SK-N-SH (cell line): ENCODE data around the gene ZKSCAN5. TPM values are rescaled to one million over a fixed set of nuclear protein-coding genes. Genes with fewer than 3 reads are reported as not detected.

Source experiments
- CTCF ChIA-PET: fragments of 300-600, 350-600 bp; formaldehyde crosslinking; extraction: SDS; loops from one replicate; lab custom pipeline; 2021; lab: Yijun Ruan, JAX
- POLR2A ChIA-PET: fragments of 350-600 bp; sonication (Branson Sonifier 250); formaldehyde crosslinking; extraction: SDS; loops from one replicate; lab custom pipeline; 2020; ENCODE audit warnings: antibody characterized with exemption, inconsistent platforms; lab: Yijun Ruan, JAX
- DNase-seq: peaks from one replicate; pipeline ENCODE4 v3.0.0; 2012
- H2AFZ ChIP-seq: fragments of 200-600 bp; sonication (generic); 2 replicates; pipeline ENCODE4 v1.8.1; 2016; ENCODE audit warnings: antibody characterized with exemption, mild to moderate bottlenecking, low read depth
- H3F3A ChIP-seq: fragments of 200-600 bp; sonication (generic); replicated peaks from 2 replicates; pipeline ENCODE3; 2016; ENCODE audit warnings: antibody characterized with exemption, mild to moderate bottlenecking; ENCODE audit not compliant: insufficient read depth
- H3K27ac ChIP-seq, 2 experiments: fragments of 200-500 bp in 1 of 2; fragments of 200-600 bp in 1 of 2; sonication (Bioruptor generic) in 1 of 2; sonication (generic), shearing (Covaris generic) in 1 of 2; 2 replicates each; pipeline versions ENCODE4 v1.5.1 to v1.6.1; 2014 to 2016; ENCODE audit warnings: low read depth in 2 of 2, inconsistent platforms in 1 of 2, low read length in 1 of 2, mild to moderate bottlenecking in 1 of 2, mixed read lengths in 1 of 2
- H3K27me3 ChIP-seq: fragments of 200-600 bp; sonication (generic), shearing (Covaris generic); 2 replicates; pipeline ENCODE4 v1.6.1; 2016; ENCODE audit warnings: mixed run types; ENCODE audit not compliant: insufficient read depth
- H3K36me3 ChIP-seq, 2 experiments: fragments of 200-500 bp in 1 of 2; fragments of 200-600 bp in 1 of 2; sonication (Bioruptor generic) in 1 of 2; sonication (generic) in 1 of 2; replicated peaks in 1 of 2; 2 replicates each; pipeline versions ENCODE3 to v1.5.1; 2014 to 2016; ENCODE audit warnings: low read length in 1 of 2, mild to moderate bottlenecking in 1 of 2; ENCODE audit not compliant: insufficient read depth in 2 of 2, control insufficient read depth in 1 of 2
- H3K4me1 ChIP-seq, 2 experiments: fragments of 200-500 bp in 1 of 2; fragments of 200-600 bp in 1 of 2; sonication (Bioruptor generic) in 1 of 2; sonication (generic), shearing (Covaris generic) in 1 of 2; 2 replicates each; pipeline versions ENCODE4 v1.5.1 to v1.6.1; 2014 to 2016; ENCODE audit warnings: low read depth in 1 of 2, low read length in 1 of 2, mixed run types in 1 of 2; ENCODE audit not compliant: insufficient read depth in 2 of 2, control insufficient read depth in 1 of 2
- H3K4me2 ChIP-seq: fragments of 200-600 bp; sonication (generic), shearing (Covaris generic); 2 replicates; pipeline ENCODE4 v1.6.1; 2017; ENCODE audit warnings: mixed run types
- H3K4me3 ChIP-seq, 2 experiments: fragments of 200-500 bp in 1 of 2; fragments of 200-600 bp in 1 of 2; sonication (Bioruptor generic) in 1 of 2; sonication (generic), shearing (Covaris generic) in 1 of 2; 2 replicates each; pipeline versions ENCODE4 v1.5.1 to v1.8.1; 2014 to 2016; ENCODE audit warnings: low read depth in 2 of 2, inconsistent platforms in 1 of 2, low read length in 1 of 2, mild to moderate bottlenecking in 1 of 2, mixed read lengths in 1 of 2, moderate library complexity in 1 of 2
- H3K79me2 ChIP-seq: fragments of 200-600 bp; sonication (generic); 2 replicates; pipeline ENCODE4 v1.8.1; 2017; ENCODE audit warnings: mild to moderate bottlenecking; ENCODE audit not compliant: insufficient read depth
- H3K9ac ChIP-seq: fragments of 200-600 bp; sonication (generic); 2 replicates; pipeline ENCODE4 v1.6.1; 2017; ENCODE audit warnings: mixed run types
- H3K9me2 ChIP-seq: fragments of 200-600 bp; sonication (generic); 2 replicates; pipeline ENCODE4 v1.6.1; 2017; ENCODE audit warnings: mixed run types
- H3K9me3 ChIP-seq: fragments of 200-600 bp; sonication (generic); 2 replicates; pipeline ENCODE4 v1.6.1; 2017; ENCODE audit warnings: mixed run types, mild to moderate bottlenecking, moderate library complexity
- H4K20me1 ChIP-seq: fragments of 200-600 bp; sonication (generic); 2 replicates; pipeline ENCODE4 v1.6.1; 2017; ENCODE audit warnings: mild to moderate bottlenecking, mixed run types; ENCODE audit not compliant: insufficient read depth
- CHD2 ChIP-seq: fragments of 150-350 bp; IDR thresholded peaks from 2 replicates; pipeline ENCODE4 v1.6.1; 2018; ENCODE audit warnings: low read length; ENCODE audit not compliant: partially characterized antibody
- EZH2phosphoT487 ChIP-seq: fragments of 200-600 bp; sonication (generic); IDR thresholded peaks from 2 replicates; pipeline ENCODE4 v1.6.1; 2017; ENCODE audit warnings: low read depth, mixed run types, mild to moderate bottlenecking, antibody characterized with exemption, moderate library complexity, borderline replicate concordance
- FOXJ3 ChIP-seq: sonication (generic); formaldehyde crosslinking; IDR thresholded peaks from 2 replicates; pipeline ENCODE4 v1.5.1; 2020; ENCODE audit warnings: mild to moderate bottlenecking, missing genetic modification reagents
- FOXM1 ChIP-seq: IDR thresholded peaks from 2 replicates; pipeline ENCODE4 v1.4.0; 2012; ENCODE audit warnings: low read depth, mild to moderate bottlenecking
- GABPA ChIP-seq: IDR thresholded peaks from 2 replicates; pipeline ENCODE4 v1.4.0; 2012; ENCODE audit warnings: low read depth, mild to moderate bottlenecking
- JUND ChIP-seq: IDR thresholded peaks from 2 replicates; pipeline ENCODE4 v1.4.0; 2012
- MEF2A ChIP-seq: IDR thresholded peaks from 2 replicates; pipeline ENCODE4 v1.4.0; 2012; ENCODE audit warnings: low read depth, borderline replicate concordance
- MXI1 ChIP-seq: IDR thresholded peaks from 2 replicates; pipeline ENCODE4 v1.6.1; 2012; ENCODE audit warnings: mild to moderate bottlenecking, low read depth, low read length, improper control_type of control experiment
- NFIC ChIP-seq: IDR thresholded peaks from 2 replicates; pipeline ENCODE4 v1.4.0; 2012; ENCODE audit warnings: borderline replicate concordance
- NRF1 ChIP-seq: IDR thresholded peaks from 2 replicates; pipeline ENCODE4 v1.6.1; 2012; ENCODE audit warnings: low read depth, mild to moderate bottlenecking, low read length
- RCOR1 ChIP-seq: fragments of 150-350 bp; IDR thresholded peaks from 2 replicates; pipeline ENCODE4 v1.6.1; 2017; ENCODE audit warnings: antibody characterized with exemption, low read length
- REST ChIP-seq: IDR thresholded peaks from 2 replicates; pipeline ENCODE4 v1.6.1; 2012; ENCODE audit warnings: mild to moderate bottlenecking, low read depth, low read length, moderate library complexity
- RFX5 ChIP-seq: IDR thresholded peaks from 2 replicates; pipeline ENCODE4 v1.6.1; 2012; ENCODE audit warnings: mild to moderate bottlenecking, improper control_type of control experiment, low read length
- RXRA ChIP-seq: IDR thresholded peaks from 2 replicates; pipeline ENCODE4 v1.4.0; 2012; ENCODE audit warnings: low read depth, mild to moderate bottlenecking, borderline replicate concordance
- SIN3A ChIP-seq: IDR thresholded peaks from 2 replicates; pipeline ENCODE4 v1.6.1; 2012; ENCODE audit warnings: low read depth, mild to moderate bottlenecking, low read length, moderate library complexity, borderline replicate concordance
- SMC3 ChIP-seq: IDR thresholded peaks from 2 replicates; pipeline ENCODE4 v1.6.1; 2012; ENCODE audit warnings: low read depth, low read length, improper control_type of control experiment
- TCF12 ChIP-seq: IDR thresholded peaks from 2 replicates; pipeline ENCODE4 v1.4.0; 2012
- YY1 ChIP-seq: IDR thresholded peaks from 2 replicates; pipeline ENCODE4 v1.4.0; 2012; ENCODE audit warnings: low read depth, mild to moderate bottlenecking
- WGBS: methylation state at CpG from one replicate; pipeline ENCODE4 v1.1.6; 2017; ENCODE audit warnings: low lambda C conversion rate; 5-methylcytosine and 5-hydroxymethylcytosine counted together
- polyA plus RNA-seq, 3 experiments: library from polyadenylated mRNA; depleted of rRNA; stranded (reverse); fragments of >200 nt; gene quantifications; 2 replicates each; pipeline ENCODE4 v1.2.3, GENCODE V29; 2012
- TF ChIP-seq, protein P1 (sequence below): IDR thresholded peaks from 2 replicates; pipeline ENCODE4 v1.4.0; 2012; ENCODE audit warnings: low read depth, borderline replicate concordance
- TF ChIP-seq, protein P2 (sequence below): fragments of 150-350 bp; IDR thresholded peaks from 2 replicates; pipeline ENCODE4 v1.6.1; 2017; ENCODE audit warnings: antibody characterized with exemption, low read length, low read depth, borderline replicate concordance
- TF ChIP-seq, protein P3 (sequence below): IDR thresholded peaks from 2 replicates; pipeline ENCODE4 v1.4.0; 2012; ENCODE audit warnings: low read depth, borderline replicate concordance

The ZKSCAN5 gene
- polyA plus RNA-seq, 1 of the 3 experiments (the other 2 are of a cell fraction) = 7.5 TPM

- Histone ChIP-seq H3K9me2 (no peaks in the 10 kb centered on the region), H3K4me1 (no peaks in the 10 kb centered on the region), H3K9me3 (peaks cover 27% of the 10 kb centered on the region), H4K20me1 (no peaks in the 10 kb centered on the region), H3K9ac (no peak overlapping the region), H3K4me2 (no peak overlapping the region), H3F3A (no peaks in the 10 kb centered on the region), H3K4me3 (peak overlapping the region in 1 of 2 experiments; percentile 17; a peak in 1 of 4 replicates), H3K27ac (no peak overlapping the region), H2AFZ (no peak overlapping the region), H3K79me2 (peaks cover 10% of the 10 kb centered on the region; the same call in 1 of the 2 replicates), H3K36me3 (peaks cover 37 to 77% of the 10 kb centered on the region in 2 experiments), H3K27me3 (no peaks in the 10 kb centered on the region)
- POLR2A ChIA-PET = no interaction called here
- TF ChIP-seq SMC3 (no peak), TCF12 (peak; percentile 21; the same call in 1 of the 2 replicates)
- 96% methylated on average over 12 of the region's 12 CpGs for WGBS
- DNase-seq = no peak
- CTCF ChIA-PET = interaction anchor here (0.9 kb wide), 1 partner anchor 20 kb away, joined by 3 read pairs; no protein-coding TSS in a partner anchor
These were observed 26.9 kb downstream of the ZKSCAN5 start for GRCh38 chr7:99531354-99531765.

- WGBS = 71% methylated on average over 2 of the region's 2 CpGs
- Histone ChIP-seq H3K36me3 (peaks cover 19 to 42% of the 10 kb centered on the region in 2 experiments), H4K20me1 (no peaks in the 10 kb centered on the region), H3K27ac (no peak overlapping the region), H3K9me3 (peaks cover 22% of the 10 kb centered on the region), H3K9ac (no peak overlapping the region), H3K27me3 (no peaks in the 10 kb centered on the region), H3K4me2 (no peak overlapping the region), H3K4me1 (no peaks in the 10 kb centered on the region), H3F3A (no peaks in the 10 kb centered on the region), H3K9me2 (no peaks in the 10 kb centered on the region), H2AFZ (no peak overlapping the region), H3K79me2 (no peaks in the 10 kb centered on the region), H3K4me3 (no peak overlapping the region)
- POLR2A ChIA-PET = no interaction called here
- CTCF ChIA-PET = no interaction called here
- TF ChIP-seq CHD2 = no peak
- no peak for TF ChIP-seq RFX5
- no peak for TF ChIP-seq EZH2phosphoT487
- no peak for TF ChIP-seq FOXJ3
- TF ChIP-seq GABPA = no peak
- TF ChIP-seq NRF1 = no peak
- TF ChIP-seq JUND = no peak
- TF ChIP-seq FOXM1 = no peak
- TF ChIP-seq MXI1 = no peak
- TF ChIP-seq, protein P1, sequence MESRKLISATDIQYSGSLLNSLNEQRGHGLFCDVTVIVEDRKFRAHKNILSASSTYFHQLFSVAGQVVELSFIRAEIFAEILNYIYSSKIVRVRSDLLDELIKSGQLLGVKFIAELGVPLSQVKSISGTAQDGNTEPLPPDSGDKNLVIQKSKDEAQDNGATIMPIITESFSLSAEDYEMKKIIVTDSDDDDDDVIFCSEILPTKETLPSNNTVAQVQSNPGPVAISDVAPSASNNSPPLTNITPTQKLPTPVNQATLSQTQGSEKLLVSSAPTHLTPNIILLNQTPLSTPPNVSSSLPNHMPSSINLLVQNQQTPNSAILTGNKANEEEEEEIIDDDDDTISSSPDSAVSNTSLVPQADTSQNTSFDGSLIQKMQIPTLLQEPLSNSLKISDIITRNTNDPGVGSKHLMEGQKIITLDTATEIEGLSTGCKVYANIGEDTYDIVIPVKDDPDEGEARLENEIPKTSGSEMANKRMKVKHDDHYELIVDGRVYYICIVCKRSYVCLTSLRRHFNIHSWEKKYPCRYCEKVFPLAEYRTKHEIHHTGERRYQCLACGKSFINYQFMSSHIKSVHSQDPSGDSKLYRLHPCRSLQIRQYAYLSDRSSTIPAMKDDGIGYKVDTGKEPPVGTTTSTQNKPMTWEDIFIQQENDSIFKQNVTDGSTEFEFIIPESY = no peak
- TF ChIP-seq SIN3A = no peak
- TF ChIP-seq REST = no peak
- no peak for TF ChIP-seq RXRA
- TF ChIP-seq RCOR1 = no peak
- TF ChIP-seq, protein P2, sequence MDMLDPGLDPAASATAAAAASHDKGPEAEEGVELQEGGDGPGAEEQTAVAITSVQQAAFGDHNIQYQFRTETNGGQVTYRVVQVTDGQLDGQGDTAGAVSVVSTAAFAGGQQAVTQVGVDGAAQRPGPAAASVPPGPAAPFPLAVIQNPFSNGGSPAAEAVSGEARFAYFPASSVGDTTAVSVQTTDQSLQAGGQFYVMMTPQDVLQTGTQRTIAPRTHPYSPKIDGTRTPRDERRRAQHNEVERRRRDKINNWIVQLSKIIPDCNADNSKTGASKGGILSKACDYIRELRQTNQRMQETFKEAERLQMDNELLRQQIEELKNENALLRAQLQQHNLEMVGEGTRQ = no peak
- TF ChIP-seq SMC3 = no peak
- TF ChIP-seq YY1 = no peak
- no peak for TF ChIP-seq MEF2A
- TF ChIP-seq NFIC = no peak
- TF ChIP-seq, protein P3, sequence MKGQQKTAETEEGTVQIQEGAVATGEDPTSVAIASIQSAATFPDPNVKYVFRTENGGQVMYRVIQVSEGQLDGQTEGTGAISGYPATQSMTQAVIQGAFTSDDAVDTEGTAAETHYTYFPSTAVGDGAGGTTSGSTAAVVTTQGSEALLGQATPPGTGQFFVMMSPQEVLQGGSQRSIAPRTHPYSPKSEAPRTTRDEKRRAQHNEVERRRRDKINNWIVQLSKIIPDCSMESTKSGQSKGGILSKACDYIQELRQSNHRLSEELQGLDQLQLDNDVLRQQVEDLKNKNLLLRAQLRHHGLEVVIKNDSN = no peak
- no peak for DNase-seq
These were observed 31.2 kb downstream of the ZKSCAN5 start for GRCh38 chr7:99535667-99536066.
